HCEC 1CT (cell line): ENCODE measurements around the gene PLA2G15.
A peak's percentile ranks its signal among the peaks of the same experiment; 100 is the strongest.

Source experiments
- DNase-seq: peaks from one replicate; pipeline ENCODE4 v3.0.0-alpha.2; 2017

Gene PLA2G15

DNA sequence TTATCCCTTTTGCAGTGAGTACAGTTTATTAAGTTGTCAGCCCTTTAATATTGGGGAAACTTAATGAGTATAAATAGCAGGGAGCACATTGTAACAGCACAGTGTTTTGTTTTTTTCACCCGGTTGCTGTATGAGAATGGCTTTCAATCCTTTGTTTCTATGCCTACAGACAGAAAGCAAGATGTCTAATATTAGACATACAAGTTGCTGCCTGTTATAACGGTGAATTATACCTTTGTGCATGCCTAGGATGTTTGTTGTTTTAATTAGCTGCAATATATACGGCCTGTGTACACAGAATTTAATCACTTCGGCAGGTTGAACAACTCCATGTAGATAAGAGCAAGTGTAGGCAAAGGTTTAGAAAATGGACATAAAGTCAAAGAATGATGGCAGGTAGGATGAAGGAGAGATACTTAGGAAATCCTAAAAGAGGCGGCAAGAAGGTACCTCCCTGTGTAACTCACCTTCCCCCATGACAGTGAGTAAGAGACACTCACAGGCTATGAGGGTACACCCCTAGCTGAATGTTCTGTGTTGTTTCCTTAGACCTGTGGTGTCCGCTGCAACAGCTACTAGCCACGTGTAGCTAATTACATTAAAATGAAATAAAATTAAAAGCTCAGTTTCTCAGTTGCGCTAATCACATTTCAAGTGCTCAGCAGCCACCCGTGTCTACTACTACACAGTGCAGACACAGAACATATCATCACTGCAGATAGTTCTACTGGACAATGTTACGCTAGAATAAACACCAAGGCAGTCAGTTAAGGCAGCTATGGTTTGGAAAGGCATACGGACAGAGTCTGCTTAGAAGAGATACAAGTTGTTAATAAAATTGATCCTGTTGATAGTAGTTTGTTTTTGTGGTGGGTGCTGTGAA, 54.6 kb downstream of the PLA2G15 start:
- no peak for DNase-seq

DNA sequence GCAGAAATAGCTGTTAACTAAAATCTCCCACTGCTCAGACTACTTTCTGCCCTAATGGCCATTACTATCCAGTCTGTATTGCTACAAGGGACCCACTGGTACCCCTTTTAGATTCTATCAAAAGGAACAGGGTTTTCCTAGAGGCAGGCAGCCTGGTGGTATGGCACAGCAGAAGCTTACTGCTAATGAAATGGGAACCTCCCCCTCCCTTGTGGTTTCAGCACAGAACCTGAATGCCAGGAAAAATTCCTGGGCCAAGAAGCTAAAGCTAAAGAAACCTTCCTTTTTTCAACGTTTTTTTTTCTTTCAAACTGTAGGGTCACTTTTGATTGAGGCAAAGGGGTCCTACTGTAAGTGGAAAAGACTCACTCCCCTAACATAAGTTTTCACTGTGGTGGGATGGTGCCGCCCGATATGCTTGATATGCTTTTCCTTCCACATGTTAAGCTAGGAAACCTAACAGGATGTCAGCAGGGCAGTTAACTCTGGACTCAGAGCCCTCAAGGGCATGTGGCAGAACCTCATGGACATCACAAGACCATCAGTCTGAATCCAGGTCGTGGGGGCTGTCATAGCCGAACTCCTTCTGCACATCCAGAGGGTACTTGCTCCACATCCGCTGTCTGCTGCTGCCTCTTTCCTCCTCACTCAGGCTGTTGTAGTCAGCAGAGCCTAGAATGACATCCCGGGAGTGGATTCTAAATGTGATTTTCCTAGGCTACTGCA, 55.7 kb downstream of the PLA2G15 start:
- DNase-seq: no peak

DNA sequence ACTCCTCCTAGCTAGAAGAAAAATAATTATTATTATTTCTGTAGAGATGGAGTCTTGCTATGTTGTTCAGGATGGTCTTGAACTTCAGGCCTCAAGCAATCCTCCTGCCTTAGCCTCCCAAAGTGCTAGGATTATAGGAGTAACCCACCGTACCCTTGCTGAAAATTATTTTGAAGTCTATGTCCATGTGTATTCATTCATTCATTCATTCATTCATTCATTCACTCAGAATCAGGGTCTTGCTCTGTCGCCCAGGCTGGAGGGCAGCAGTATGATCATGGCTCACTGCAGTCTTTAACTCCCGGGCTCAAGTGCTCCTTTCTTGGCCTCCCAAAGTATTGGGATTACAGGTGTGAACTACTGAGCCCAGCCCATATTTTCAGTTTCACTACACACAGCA, 61.5 kb downstream of the PLA2G15 start:
- DNase-seq: no peak

DNA sequence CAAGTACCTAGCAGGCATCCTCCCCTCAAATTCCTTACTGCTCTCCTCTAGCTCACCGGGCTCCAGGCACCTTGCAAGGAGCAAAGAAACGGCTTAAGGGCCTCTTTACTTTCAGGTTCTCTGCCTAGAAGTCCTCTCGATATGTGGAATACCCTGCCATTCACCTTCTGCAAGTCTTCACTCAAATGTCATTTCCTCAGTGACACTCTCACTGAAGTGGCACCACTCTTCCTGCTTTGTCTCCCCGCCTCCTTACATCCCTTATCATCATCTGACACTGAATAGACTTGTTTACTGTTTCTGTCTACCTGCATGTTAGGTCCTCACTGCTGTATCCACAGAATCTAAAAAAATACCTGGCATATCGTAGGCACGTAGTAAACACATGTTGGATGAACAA, 64.6 kb downstream of the PLA2G15 start:
- DNase-seq: no peak

DNA sequence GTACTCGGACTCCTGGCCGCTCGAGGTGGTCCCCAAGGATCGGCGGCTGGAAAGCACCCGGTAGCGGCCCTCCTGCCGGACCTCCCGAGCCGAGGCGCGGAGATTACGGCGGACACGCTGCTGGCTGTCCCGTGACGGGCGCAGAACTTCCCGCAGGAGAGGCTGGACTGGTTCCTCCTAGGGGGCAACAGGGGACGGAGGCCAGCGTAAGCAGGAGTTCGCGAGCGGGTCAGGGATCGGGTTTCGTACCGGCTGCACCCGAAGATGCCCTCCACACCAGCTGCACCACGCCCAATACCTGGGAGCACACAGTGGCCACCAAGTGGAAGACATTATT, 65.2 kb downstream of the PLA2G15 start:
- peak; percentile 21 for DNase-seq
